CD4-positive, CD25-positive, alpha-beta regulatory T cell (primary cell): ENCODE results near the gene CD1B. TPM values are rescaled to one million over a fixed set of nuclear protein-coding genes. Genes with fewer than 3 reads are reported as not detected.

Experiments
- ATAC-seq, 2 donors: fragments of 150-1000 bp; cut with Tn5 transposase; one replicate each; pipeline ENCODE4 v1.10.0; 2021; ENCODE audit warnings: low read depth in 2 of 2, moderate number of reproducible peaks in 2 of 2, moderate library complexity in 1 of 2
- DNase-seq, 3 donors: peaks; one replicate each; pipeline versions ENCODE4 v3.0.0 to v3.0.0-alpha.2; 2012 to 2022; ENCODE audit warnings: mixed read lengths in 1 of 3
- H3K27ac ChIP-seq: one replicate; pipeline ENCODE4 v1.7.0; 2013; ENCODE audit warnings: mild to moderate bottlenecking, low read length; ENCODE audit not compliant: insufficient read depth, poor library complexity, severe bottlenecking
- H3K27me3 ChIP-seq: one replicate; pipeline ENCODE4 v1.7.0; 2013; ENCODE audit warnings: low read length; ENCODE audit not compliant: control insufficient read depth, insufficient read depth
- H3K36me3 ChIP-seq: one replicate; pipeline ENCODE4 v1.7.0; 2013; ENCODE audit warnings: mild to moderate bottlenecking, low read length, moderate library complexity; ENCODE audit not compliant: control insufficient read depth, insufficient read depth
- H3K4me1 ChIP-seq: 2 replicates; pipeline ENCODE4 v1.7.0; 2013; ENCODE audit warnings: mild to moderate bottlenecking, low read length; ENCODE audit not compliant: insufficient read depth, control insufficient read depth, poor library complexity, severe bottlenecking
- H3K4me3 ChIP-seq: one replicate; pipeline ENCODE4 v1.7.0; 2013; ENCODE audit warnings: low read depth, mild to moderate bottlenecking, low read length, moderate library complexity
- H3K9me3 ChIP-seq, 2 experiments: 1 replicate in 1 of 2; 2 replicates in 1 of 2; pipeline ENCODE4 v1.7.0; 2013; ENCODE audit warnings: low read length in 2 of 2, mild to moderate bottlenecking in 1 of 2, moderate library complexity in 1 of 2; ENCODE audit not compliant: control insufficient read depth in 2 of 2
- H3K27ac Mint-ChIP-seq, 3 donors: one replicate each; pipeline ENCODE4 v1.8.0; 2020 to 2022; ENCODE audit warnings: mild to moderate bottlenecking in 3 of 3, mixed read lengths in 3 of 3, moderate library complexity in 2 of 3
- H3K27me3 Mint-ChIP-seq: one replicate; pipeline ENCODE4 v1.8.0; 2022; ENCODE audit warnings: mild to moderate bottlenecking, mixed read lengths
- H3K36me3 Mint-ChIP-seq: one replicate; pipeline ENCODE4 v1.8.0; 2020; ENCODE audit warnings: mixed read lengths
- H3K4me1 Mint-ChIP-seq, 4 donors: one replicate each; pipeline ENCODE4 v1.8.0; 2020 to 2022; ENCODE audit warnings: mixed read lengths in 4 of 4, mild to moderate bottlenecking in 1 of 4
- H3K4me3 Mint-ChIP-seq, 4 donors: one replicate each; pipeline ENCODE4 v1.8.0; 2020 to 2022; ENCODE audit warnings: mild to moderate bottlenecking in 4 of 4, mixed read lengths in 4 of 4, moderate library complexity in 3 of 4
- H3K9me3 Mint-ChIP-seq, 7 donors: one replicate each; pipeline ENCODE4 v1.8.0; 2020 to 2022; ENCODE audit warnings: mixed read lengths in 7 of 7, mild to moderate bottlenecking in 3 of 7, moderate library complexity in 2 of 7
- polyA plus RNA-seq, 4 donors: library from polyadenylated mRNA; unstranded; fragments of 300-500 nt; fragmentation: Illumina TruSeq; gene quantifications; one replicate each; pipeline ENCODE4 v1.2.3, GENCODE V29; 2021
- total RNA-seq: library from RNA; stranded (reverse); gene quantifications from one replicate; pipeline ENCODE4 v1.2.3, GENCODE V29; 2022

The CD1B gene
- total and polyA plus RNA-seq, 5 donors from 2014 or later, result not detected

DNA sequence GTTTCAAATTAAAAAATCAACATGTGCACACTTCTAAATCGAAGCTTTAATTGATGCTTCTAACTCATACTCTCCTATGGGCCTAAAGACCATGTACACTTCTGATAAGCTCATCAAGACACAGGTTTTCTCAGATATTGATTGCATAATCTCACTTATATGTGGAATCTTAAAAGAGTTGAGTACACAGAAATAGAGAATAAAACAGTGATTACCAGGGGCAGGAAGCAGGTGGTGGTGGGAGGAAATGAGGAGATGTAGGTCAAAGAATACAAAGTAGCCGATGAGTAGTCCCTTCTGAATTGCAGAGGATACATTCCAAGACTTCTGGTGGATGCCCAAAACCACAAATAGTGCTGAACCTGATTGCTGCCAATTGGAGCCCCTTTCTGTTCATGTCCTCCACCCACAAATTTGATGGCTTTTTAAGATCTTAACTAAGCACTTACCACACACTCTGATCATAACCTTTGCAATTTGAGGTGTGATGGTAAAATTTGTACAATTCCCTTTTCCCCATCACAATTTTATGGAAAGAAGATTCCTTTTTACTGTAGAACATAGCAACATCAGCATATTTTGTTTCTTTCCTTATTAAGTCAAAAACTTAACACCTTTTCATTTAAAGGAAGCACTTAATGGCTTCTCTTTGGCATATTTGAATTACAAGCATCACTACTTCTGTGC is 3.3 kb upstream of the CD1B start:
- H3K27ac Mint-ChIP-seq, result no peak overlapping the region
- peaks cover 0 to 4% (median 0%) of the 10 kb centered on the region in 7 donors for H3K9me3 Mint-ChIP-seq
- H3K4me3 Mint-ChIP-seq, result no peak overlapping the region
- Histone ChIP-seq H3K36me3 (no peaks in the 10 kb centered on the region), H3K4me1 (no peaks in the 10 kb centered on the region), H3K9me3 (no peaks in the 10 kb centered on the region), H3K27me3 (peaks cover 2% of the 10 kb centered on the region), H3K4me3 (no peak overlapping the region), H3K27ac (no peak overlapping the region)
- peaks cover 15% of the 10 kb centered on the region for H3K27me3 Mint-ChIP-seq
- DNase-seq, result peak in 1 of 3 donors; percentile 3
- H3K36me3 Mint-ChIP-seq, result no peaks in the 10 kb centered on the region
- ATAC-seq, result no peak
- peaks cover 0 to 19% (median 1%) of the 10 kb centered on the region in 4 donors for H3K4me1 Mint-ChIP-seq

DNA sequence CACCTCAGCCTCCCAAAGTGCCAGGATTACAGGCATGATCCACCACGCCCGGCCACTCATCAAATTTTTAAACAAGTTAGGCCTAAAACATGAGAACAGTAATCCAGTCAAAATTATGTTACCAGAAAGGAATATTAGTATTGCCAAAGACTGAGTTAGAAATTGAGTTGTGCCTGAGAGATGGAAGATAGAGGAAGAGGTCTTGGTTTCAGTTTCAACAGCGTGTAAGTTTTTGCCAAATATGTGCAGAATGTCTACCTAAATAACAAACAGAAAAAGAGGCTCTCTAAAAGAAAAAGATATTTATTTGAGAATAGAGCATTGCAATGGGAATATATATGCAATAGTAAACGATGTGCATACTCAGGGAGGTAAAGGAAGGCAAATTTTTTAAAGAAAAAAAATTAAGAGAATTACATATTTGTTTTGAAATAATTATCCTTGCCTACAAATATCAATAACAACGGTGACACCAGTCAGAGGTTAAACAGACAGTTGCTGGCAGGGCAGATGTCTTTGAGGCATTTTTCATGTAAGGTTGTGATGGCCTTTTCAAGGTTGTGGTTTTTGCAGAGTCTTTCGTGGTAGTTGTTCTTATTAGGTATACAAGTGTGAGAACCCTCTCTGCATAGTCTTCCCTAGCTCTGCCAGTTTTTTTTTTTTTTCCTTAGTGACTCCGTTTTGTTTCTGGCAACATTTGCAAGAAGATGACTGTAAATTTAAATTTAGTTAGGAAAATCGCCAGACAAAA is 2.2 kb upstream of the CD1B start:
- ATAC-seq, result no peak

GRCh38 chr1:158331106-158331425 is 265 bp downstream of the CD1B start:
- Histone ChIP-seq H3K9me3 (no peaks in the 10 kb centered on the region), H3K36me3 (no peaks in the 10 kb centered on the region), H3K4me3 (no peak overlapping the region), H3K4me1 (no peaks in the 10 kb centered on the region), H3K27me3 (peaks cover 2% of the 10 kb centered on the region), H3K27ac (no peak overlapping the region)
- H3K9me3 Mint-ChIP-seq, result peaks cover 0 to 1% (median 0%) of the 10 kb centered on the region in 7 donors
- H3K27ac Mint-ChIP-seq, result no peak overlapping the region
- H3K27me3 Mint-ChIP-seq, result peaks cover 12% of the 10 kb centered on the region
- DNase-seq (no peak), ATAC-seq (no peak)
- H3K36me3 Mint-ChIP-seq, result no peaks in the 10 kb centered on the region
- H3K4me3 Mint-ChIP-seq, result no peak overlapping the region
- peaks cover 0 to 16% (median 1%) of the 10 kb centered on the region in 4 donors for H3K4me1 Mint-ChIP-seq

More for the DNA sequence above, 2.2 kb upstream of the CD1B start:
- peaks cover 0 to 19% (median 1%) of the 10 kb centered on the region in 4 donors for H3K4me1 Mint-ChIP-seq
- Histone ChIP-seq H3K4me3 (no peak overlapping the region), H3K27ac (no peak overlapping the region), H3K27me3 (peaks cover 2% of the 10 kb centered on the region), H3K36me3 (no peaks in the 10 kb centered on the region), H3K9me3 (no peaks in the 10 kb centered on the region), H3K4me1 (no peaks in the 10 kb centered on the region)
- H3K36me3 Mint-ChIP-seq, result no peaks in the 10 kb centered on the region
- no peak for DNase-seq
- H3K4me3 Mint-ChIP-seq, result no peak overlapping the region
- peaks cover 0 to 1% (median 0%) of the 10 kb centered on the region in 7 donors for H3K9me3 Mint-ChIP-seq
- H3K27me3 Mint-ChIP-seq, result peaks cover 16% of the 10 kb centered on the region
- no peak overlapping the region for H3K27ac Mint-ChIP-seq

DNA sequence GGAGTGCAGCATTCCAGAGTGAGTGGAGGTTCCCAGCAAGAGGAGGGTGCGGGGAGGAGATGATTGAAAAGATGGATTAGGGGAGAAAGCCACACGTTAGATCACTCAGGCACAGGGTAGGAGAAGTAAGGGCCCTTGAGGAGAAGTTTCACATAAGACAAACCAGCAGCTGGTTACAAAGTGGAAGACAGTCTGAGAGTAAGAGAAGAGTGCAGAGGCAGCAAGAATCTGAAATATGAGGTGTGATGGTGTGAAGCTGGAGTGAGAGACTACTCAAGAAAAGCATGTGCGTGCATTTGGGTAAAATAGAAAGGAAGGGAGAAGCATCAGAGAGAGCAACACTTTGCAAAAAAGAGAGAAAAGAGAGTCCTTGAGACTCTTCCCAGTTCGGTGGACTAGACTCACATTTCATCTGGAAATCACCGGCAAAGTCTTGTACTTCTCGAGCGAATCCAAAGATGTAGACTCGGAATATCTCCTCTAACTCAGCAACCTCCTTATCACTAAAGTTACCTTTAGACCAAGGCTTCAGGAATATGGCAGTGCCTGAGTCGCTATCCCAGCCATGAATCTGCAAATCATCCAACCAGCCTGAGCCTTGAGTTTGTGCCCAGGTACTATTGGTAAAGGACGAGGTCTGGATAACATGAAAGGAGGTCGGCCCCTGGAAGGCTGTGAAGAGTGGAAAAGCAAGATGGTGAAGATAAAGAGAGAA is 783 bp downstream of the CD1B start:
- H3K27me3 ChIP-seq, result peaks cover 2% of the 10 kb centered on the region
- Mint-ChIP-seq H3K27me3 (peaks cover 12% of the 10 kb centered on the region), H3K27ac (no peak overlapping the region), H3K4me3 (no peak overlapping the region), H3K4me1 (peaks cover 0 to 14% (median 1%) of the 10 kb centered on the region in 4 donors), H3K36me3 (no peaks in the 10 kb centered on the region), H3K9me3 (peaks cover 0 to 1% (median 0%) of the 10 kb centered on the region in 7 donors)
- ATAC-seq, result no peak
- H3K9me3 ChIP-seq, result no peaks in the 10 kb centered on the region
- DNase-seq, result no peak
- no peak overlapping the region for H3K27ac ChIP-seq
- H3K36me3 ChIP-seq, result no peaks in the 10 kb centered on the region
- no peak overlapping the region for H3K4me3 ChIP-seq
- no peaks in the 10 kb centered on the region for H3K4me1 ChIP-seq

DNA sequence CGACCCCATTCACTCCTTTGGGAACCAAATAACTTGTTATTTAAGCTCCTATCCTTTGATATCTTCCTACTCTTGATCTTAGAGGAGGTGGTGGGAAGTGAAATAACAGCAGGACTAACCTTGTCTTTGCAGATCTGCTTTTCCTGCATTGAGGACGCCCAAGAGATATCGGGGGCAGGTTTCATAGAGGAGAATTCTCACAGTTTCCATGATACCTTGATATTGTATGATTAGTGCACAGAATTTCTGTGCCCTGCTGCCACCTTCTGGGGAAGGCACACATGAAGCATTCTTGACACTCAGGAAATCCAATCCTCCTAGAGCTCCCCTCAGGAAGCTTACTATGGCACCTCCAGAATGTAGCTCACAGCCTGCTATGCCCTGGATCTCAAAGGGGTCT is 1.6 kb downstream of the CD1B start:
- Histone ChIP-seq H3K27ac (no peak overlapping the region), H3K4me3 (no peak overlapping the region), H3K27me3 (peaks cover 2% of the 10 kb centered on the region), H3K9me3 (no peaks in the 10 kb centered on the region), H3K36me3 (no peaks in the 10 kb centered on the region), H3K4me1 (no peaks in the 10 kb centered on the region)
- no peak for DNase-seq
- Mint-ChIP-seq H3K27me3 (peaks cover 12% of the 10 kb centered on the region), H3K9me3 (peaks cover 0 to 1% (median 0%) of the 10 kb centered on the region in 7 donors), H3K4me3 (no peak overlapping the region), H3K4me1 (peaks cover 0 to 12% (median 1%) of the 10 kb centered on the region in 4 donors), H3K36me3 (no peaks in the 10 kb centered on the region), H3K27ac (no peak overlapping the region)
- ATAC-seq, result no peak

- Mint-ChIP-seq H3K27me3 (peaks cover 12% of the 10 kb centered on the region), H3K9me3 (no peaks in the 10 kb centered on the region), H3K4me3 (no peak overlapping the region), H3K27ac (no peak overlapping the region), H3K36me3 (no peaks in the 10 kb centered on the region), H3K4me1 (peaks cover 0 to 7% (median under 1%) of the 10 kb centered on the region in 4 donors)
- H3K9me3 ChIP-seq, result no peaks in the 10 kb centered on the region
- H3K27ac ChIP-seq, result no peak overlapping the region
- ATAC-seq (no peak), DNase-seq (no peak)
- H3K4me1 ChIP-seq, result no peaks in the 10 kb centered on the region
- peaks cover 2% of the 10 kb centered on the region for H3K27me3 ChIP-seq
- H3K4me3 ChIP-seq, result no peak overlapping the region
- H3K36me3 ChIP-seq, result no peaks in the 10 kb centered on the region
These were observed 2.0 kb downstream of the CD1B start for GRCh38 chr1:158329300-158329699.

DNA sequence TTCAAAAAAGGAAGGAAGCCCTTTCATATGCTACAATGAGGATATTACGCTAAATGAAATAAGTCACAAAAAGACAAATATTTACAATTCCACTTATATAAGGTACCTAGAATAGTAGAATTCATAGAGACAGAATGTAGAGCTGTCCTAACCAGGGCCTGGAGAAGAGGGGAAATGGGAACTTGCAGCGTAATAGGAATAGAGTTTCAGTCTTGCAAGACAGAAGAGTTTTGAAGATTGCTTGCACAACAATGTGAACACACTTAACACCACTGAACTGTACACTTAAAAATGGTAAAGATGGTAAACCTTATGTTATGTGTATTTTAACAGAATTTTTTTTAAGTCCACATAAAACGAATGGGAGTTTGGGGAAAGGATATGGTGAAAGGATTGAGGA is 2.9 kb downstream of the CD1B start:
- Mint-ChIP-seq H3K4me1 (peaks cover 0 to 3% (median 0%) of the 10 kb centered on the region in 4 donors), H3K27ac (no peak overlapping the region), H3K27me3 (peaks cover 8% of the 10 kb centered on the region), H3K36me3 (no peaks in the 10 kb centered on the region), H3K4me3 (no peak overlapping the region), H3K9me3 (no peaks in the 10 kb centered on the region)
- ATAC-seq, result no peak
- H3K4me1 ChIP-seq, result no peaks in the 10 kb centered on the region
- no peaks in the 10 kb centered on the region for H3K36me3 ChIP-seq
- H3K27me3 ChIP-seq, result peaks cover 2% of the 10 kb centered on the region
- no peak overlapping the region for H3K4me3 ChIP-seq
- DNase-seq, result no peak
- H3K9me3 ChIP-seq, result no peaks in the 10 kb centered on the region
- H3K27ac ChIP-seq, result no peak overlapping the region
